Left lung (tissue), 10 donors: ENCODE results near the gene OPCML. TPM values are rescaled to one million over a fixed set of nuclear protein-coding genes. Genes with fewer than 3 reads are reported as not detected.

Source experiments
- ATAC-seq: fragments of 200-7000 bp; cut with Tn5 transposase; one replicate; pipeline ENCODE4 v1.9.1; 2020; ENCODE audit warnings: moderate library complexity
- DNase-seq, 4 donors: peaks; one replicate each; pipeline ENCODE4 v3.0.0-alpha.2; 2013 to 2020
- H3K27ac ChIP-seq, 2 donors: fragments of 200-600 bp; sonication (generic) in 1 of 2; one replicate each; pipeline versions ENCODE4 v1.5.0 to v1.8.0; 2020 to 2021
- H3K27me3 ChIP-seq, 2 donors: fragments of 200-600 bp; sonication (generic) in 1 of 2; one replicate each; pipeline versions ENCODE4 v1.5.0 to v1.8.0; 2020 to 2021
- H3K36me3 ChIP-seq, 2 donors: fragments of 200-600 bp; sonication (generic) in 1 of 2; one replicate each; pipeline versions ENCODE4 v1.5.0 to v1.8.0; 2020 to 2021
- H3K4me1 ChIP-seq, 2 donors: fragments of 200-600 bp; one replicate each; pipeline ENCODE4 v1.8.0; 2021
- H3K4me3 ChIP-seq, 2 donors: fragments of 200-600 bp; sonication (generic) in 1 of 2; one replicate each; pipeline versions ENCODE4 v1.5.0 to v1.8.0; 2020 to 2021; ENCODE audit warnings: mild to moderate bottlenecking in 1 of 2
- H3K9me3 ChIP-seq, 2 donors: fragments of 200-600 bp; sonication (generic) in 1 of 2; one replicate each; pipeline versions ENCODE4 v1.5.0 to v1.8.0; 2020 to 2021
- CTCF ChIP-seq, 2 donors: fragments of 200-600 bp; sonication (generic) in 1 of 2; IDR thresholded peaks; one replicate each; pipeline versions ENCODE4 v1.5.0 to v1.8.0; 2021; ENCODE audit warnings: antibody characterized with exemption in 2 of 2
- intact Hi-C, 2 donors: fragments of 100-400 bp; cut with DNase I; formaldehyde crosslinking; loops; one replicate each; pipeline versions ENCODE4 v1.11.2 to v1.14.2; 2022
- polyA plus RNA-seq, 6 donors: library from polyadenylated mRNA; unstranded; fragments of 120-200 nt; gene quantifications; one replicate each; pipeline ENCODE4 v1.2.1, GENCODE V29; 2013; ENCODE audit not compliant: insufficient read length in 6 of 6
- total RNA-seq, 2 donors: library from RNA; stranded (reverse); fragmentation: NEBNext Ultra II Directional; extraction: Animal tissue kit (Norgen Biotek cat#: 25700); gene quantifications; one replicate each; pipeline ENCODE4 v1.2.1, GENCODE V29; 2021
- donor health status: DM: no; HTN: yes; CAD: no.
- donor health status: DM: no; HTN: no; CAD: no.

Gene OPCML
- total and polyA plus RNA-seq, 8 donors, result 0.98 to 5.3 (median 1.9) TPM; not detected in 2

GRCh38 chr11:133212201-133212600, 320.1 kb downstream of the OPCML start:
- H3K36me3 ChIP-seq, result no peaks in the 10 kb centered on the region
- H3K27me3 ChIP-seq, result peaks cover 0 to 5% of the 10 kb centered on the region in 2 donors
- no peaks in the 10 kb centered on the region for H3K9me3 ChIP-seq
- no peak for TF ChIP-seq CTCF (IDR thresholded peaks at IDR 0.05)
- DNase-seq (no peak), ATAC-seq (no peak)
- H3K4me1 ChIP-seq, result no peaks in the 10 kb centered on the region
- intact Hi-C loops, result no loop called here
- no peak overlapping the region for H3K4me3 ChIP-seq
- H3K27ac ChIP-seq, result no peak overlapping the region

- intact Hi-C loops, result no loop called here
- H3K9me3 ChIP-seq, result no peaks in the 10 kb centered on the region
- ATAC-seq (no peak), DNase-seq (no peak)
- no peak overlapping the region for H3K4me3 ChIP-seq
- no peak for TF ChIP-seq CTCF (IDR thresholded peaks at IDR 0.05)
- no peaks in the 10 kb centered on the region for H3K27me3 ChIP-seq
- no peaks in the 10 kb centered on the region for H3K36me3 ChIP-seq
- no peak overlapping the region for H3K27ac ChIP-seq
- no peaks in the 10 kb centered on the region for H3K4me1 ChIP-seq
Observed at GRCh38 chr11:133207995-133208394, 324.3 kb downstream of the OPCML start.

- ATAC-seq, result no peak
Observed at GRCh38 chr11:133206313-133207005, 325.8 kb downstream of the OPCML start.

GRCh38 chr11:133204158-133204557, 328.1 kb downstream of the OPCML start:
- intact Hi-C loops, result no loop called here
- Histone ChIP-seq H3K4me3 (no peak overlapping the region), H3K27me3 (no peaks in the 10 kb centered on the region), H3K9me3 (no peaks in the 10 kb centered on the region), H3K27ac (no peak overlapping the region), H3K4me1 (no peaks in the 10 kb centered on the region), H3K36me3 (no peaks in the 10 kb centered on the region)
- DNase-seq, result no peak
- no peak for ATAC-seq
- TF ChIP-seq CTCF (IDR thresholded peaks at IDR 0.05), result no peak

More at GRCh38 chr11:133206313-133207005, 325.8 kb downstream of the OPCML start:
- no peaks in the 10 kb centered on the region for H3K4me1 ChIP-seq
- no peak for DNase-seq
- intact Hi-C loops, result no loop called here
- H3K36me3 ChIP-seq, result no peaks in the 10 kb centered on the region
- H3K27ac ChIP-seq, result no peak overlapping the region
- no peak for TF ChIP-seq CTCF (IDR thresholded peaks at IDR 0.05)
- H3K27me3 ChIP-seq, result no peaks in the 10 kb centered on the region
- no peak overlapping the region for H3K4me3 ChIP-seq
- no peaks in the 10 kb centered on the region for H3K9me3 ChIP-seq

GRCh38 chr11:133202816-133203215, 329.5 kb downstream of the OPCML start:
- Histone ChIP-seq H3K9me3 (no peaks in the 10 kb centered on the region), H3K4me1 (no peaks in the 10 kb centered on the region), H3K4me3 (no peak overlapping the region), H3K27ac (no peak overlapping the region), H3K36me3 (no peaks in the 10 kb centered on the region), H3K27me3 (no peaks in the 10 kb centered on the region)
- ATAC-seq, result no peak
- DNase-seq, result no peak
- intact Hi-C loops, result no loop called here
- TF ChIP-seq CTCF (IDR thresholded peaks at IDR 0.05), result no peak
